PC-3 (cell line): ENCODE data around the gene RAB6D. TPM values are rescaled to one million over a fixed set of nuclear protein-coding genes. Genes with fewer than 3 reads are reported as not detected.
"Not testable (repeated sequence)": the region's sequence is repeated elsewhere in the genome, so short reads cannot be mapped to it uniquely, and the experiment has no call there.

Experiments used
- ATAC-seq: fragments of 200-7000 bp; cut with Tn5 transposase; 2 replicates; pipeline ENCODE4 v1.9.1; 2020; ENCODE audit warnings: mild to moderate bottlenecking, moderate library complexity
- BruUV-seq: library from RNA; stranded (reverse); fragments of 400-500 nt; replicated peaks from 2 replicates; lab custom pipeline; 2021; lab: Mats Ljungman, UMichigan
- CTCF ChIA-PET: fragments of 300-600 bp; sonication (Branson Sonifier 250); formaldehyde crosslinking; loops from one replicate; lab custom pipeline; 2022; ENCODE audit warnings: antibody characterized with exemption; lab: Charles Lee
- POLR2A ChIA-PET: fragments of 300-600 bp; sonication (Branson Sonifier 250); formaldehyde crosslinking; loops from one replicate; lab custom pipeline; 2022; ENCODE audit warnings: antibody characterized with exemption; ENCODE audit not compliant: unreplicated experiment; lab: Charles Lee
- DNase-seq: peaks from one replicate; pipeline ENCODE4 v3.0.0-alpha.2; 2015
- H2AFZ ChIP-seq: fragments of 300-600 bp; sonication (generic); 2 replicates; pipeline ENCODE4 v1.6.0; 2016; ENCODE audit warnings: antibody characterized with exemption, low read length
- H3F3A ChIP-seq: fragments of 300-600 bp; sonication (generic); one replicate; pipeline ENCODE4 v1.6.0; 2017; ENCODE audit warnings: antibody characterized with exemption, low read length, control low read depth, mild to moderate bottlenecking; ENCODE audit not compliant: unreplicated experiment
- H3K27ac ChIP-seq: fragments of 300-600 bp; sonication (generic); 2 replicates; pipeline ENCODE4 v1.5.1; 2016; ENCODE audit warnings: mild to moderate bottlenecking, low read length
- H3K27me3 ChIP-seq: fragments of 300-600 bp; sonication (generic); 2 replicates; pipeline ENCODE4 v1.6.1; 2016; ENCODE audit warnings: low read length, mixed read lengths
- H3K36me3 ChIP-seq: fragments of 300-600 bp; sonication (generic); 2 replicates; pipeline ENCODE4 v1.6.1; 2016; ENCODE audit warnings: low read depth, mixed run types, low read length, mixed read lengths
- H3K4me1 ChIP-seq: fragments of 300-600 bp; sonication (generic); 2 replicates; pipeline ENCODE4 v1.5.1; 2016; ENCODE audit warnings: low read length; ENCODE audit not compliant: insufficient read depth
- H3K4me2 ChIP-seq: fragments of 300-600 bp; sonication (generic); 2 replicates; pipeline ENCODE4 v1.6.0; 2016; ENCODE audit warnings: low read length
- H3K4me3 ChIP-seq: fragments of 300-600 bp; sonication (generic); 2 replicates; pipeline ENCODE4 v1.5.1; 2016; ENCODE audit warnings: mild to moderate bottlenecking, low read length, mixed read lengths
- H3K79me2 ChIP-seq: fragments of 300-600 bp; sonication (generic); 2 replicates; pipeline ENCODE4 v1.6.1; 2017; ENCODE audit warnings: low read length, mixed read lengths
- H3K9ac ChIP-seq: fragments of 300-600 bp; sonication (generic); 2 replicates; pipeline ENCODE4 v1.6.0; 2016; ENCODE audit warnings: mild to moderate bottlenecking, low read length
- H3K9me2 ChIP-seq: fragments of 300-600 bp; sonication (generic); replicated peaks from 2 replicates; pipeline ENCODE4 v1.6.1; 2016; ENCODE audit warnings: mixed run types, low read length, mixed read lengths
- H3K9me3 ChIP-seq: fragments of 300-600 bp; sonication (generic); 2 replicates; pipeline ENCODE4 v1.6.1; 2016; ENCODE audit warnings: low read length, mixed read lengths
- H4K20me1 ChIP-seq: fragments of 300-600 bp; sonication (generic); 2 replicates; pipeline ENCODE4 v1.6.1; 2016; ENCODE audit warnings: low read length, mixed read lengths
- intact Hi-C: fragments of 100-400 bp; cut with micrococcal nuclease; formaldehyde crosslinking; loops from 2 replicates; pipeline ENCODE4 v1.9.0; 2023
- total RNA-seq: library from RNA; depleted of rRNA; stranded (reverse); fragments of >200 nt; gene quantifications from 2 replicates; pipeline ENCODE4 v1.2.3, GENCODE V29; 2014
- TF ChIP-seq, protein P1 (sequence below): fragments of 300-600 bp; sonication (generic); conservative IDR thresholded peaks from 2 replicates; pipeline ENCODE4 v1.5.1; 2017; ENCODE audit warnings: antibody characterized with exemption, low read depth, mild to moderate bottlenecking, low read length

The RAB6D gene
- total RNA-seq, 1 experiment from 2014 or later = not detected

DNA sequence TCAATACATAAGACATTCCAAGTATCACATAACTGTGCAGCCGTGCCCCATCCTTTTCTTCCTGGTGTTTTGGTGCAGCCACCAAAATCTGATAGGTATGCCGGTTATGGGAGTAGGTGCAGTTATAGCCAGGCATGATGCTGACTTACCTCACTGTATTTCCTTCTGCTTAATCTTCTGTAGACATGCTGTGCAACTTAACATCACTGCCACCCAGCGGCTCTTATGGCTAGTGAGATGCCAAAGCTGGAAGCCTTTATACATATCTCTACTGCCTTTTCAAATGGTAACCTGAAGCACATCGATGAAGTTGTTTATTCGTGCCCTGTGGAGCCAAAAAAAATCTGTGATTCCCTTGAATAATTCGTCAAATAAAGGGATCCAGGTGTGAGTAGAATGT, 28.6 kb downstream of the RAB6D start:
- CTCF ChIA-PET, H3K4me2 ChIP-seq, H3F3A ChIP-seq, H3K9me3 ChIP-seq, H3K27ac ChIP-seq, BruUV-seq, H2AFZ ChIP-seq, H3K4me1 ChIP-seq, H3K9ac ChIP-seq, H3K4me3 ChIP-seq, H3K9me2 ChIP-seq, H3K79me2 ChIP-seq, H3K36me3 ChIP-seq, H4K20me1 ChIP-seq, POLR2A ChIA-PET: not testable (repeated sequence)
- intact Hi-C loops = loop anchor here (1.0 kb wide), 1 partner anchor 181 kb away; no protein-coding TSS in a partner anchor
- TF ChIP-seq, protein P1, sequence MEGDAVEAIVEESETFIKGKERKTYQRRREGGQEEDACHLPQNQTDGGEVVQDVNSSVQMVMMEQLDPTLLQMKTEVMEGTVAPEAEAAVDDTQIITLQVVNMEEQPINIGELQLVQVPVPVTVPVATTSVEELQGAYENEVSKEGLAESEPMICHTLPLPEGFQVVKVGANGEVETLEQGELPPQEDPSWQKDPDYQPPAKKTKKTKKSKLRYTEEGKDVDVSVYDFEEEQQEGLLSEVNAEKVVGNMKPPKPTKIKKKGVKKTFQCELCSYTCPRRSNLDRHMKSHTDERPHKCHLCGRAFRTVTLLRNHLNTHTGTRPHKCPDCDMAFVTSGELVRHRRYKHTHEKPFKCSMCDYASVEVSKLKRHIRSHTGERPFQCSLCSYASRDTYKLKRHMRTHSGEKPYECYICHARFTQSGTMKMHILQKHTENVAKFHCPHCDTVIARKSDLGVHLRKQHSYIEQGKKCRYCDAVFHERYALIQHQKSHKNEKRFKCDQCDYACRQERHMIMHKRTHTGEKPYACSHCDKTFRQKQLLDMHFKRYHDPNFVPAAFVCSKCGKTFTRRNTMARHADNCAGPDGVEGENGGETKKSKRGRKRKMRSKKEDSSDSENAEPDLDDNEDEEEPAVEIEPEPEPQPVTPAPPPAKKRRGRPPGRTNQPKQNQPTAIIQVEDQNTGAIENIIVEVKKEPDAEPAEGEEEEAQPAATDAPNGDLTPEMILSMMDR = peak; percentile 41; the same call in 1 of the 2 replicates
- DNase-seq (peak; percentile 64), ATAC-seq (peak; percentile 74)
- peaks cover 29% of the 10 kb centered on the region; the same call in 1 of the 2 replicates for H3K27me3 ChIP-seq

DNA sequence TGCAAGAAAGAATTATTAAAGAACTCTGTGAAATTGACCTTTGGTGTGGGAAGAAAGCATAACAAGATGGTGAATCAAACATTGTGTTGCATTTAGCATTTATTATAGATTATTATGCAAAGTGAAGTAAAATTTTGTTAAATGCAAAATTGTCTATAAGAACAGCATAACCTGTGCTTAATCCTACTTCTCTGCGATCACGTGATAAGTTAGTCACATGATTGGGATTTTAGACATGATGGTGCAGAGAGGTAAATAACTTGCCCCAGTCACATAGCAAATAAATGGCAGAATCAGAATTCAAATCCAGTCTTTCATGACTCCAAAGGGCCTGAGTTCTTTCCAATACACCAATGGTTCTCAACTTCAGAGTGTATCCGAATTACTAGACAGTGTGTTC, 31.3 kb downstream of the RAB6D start:
- H3K9me2 ChIP-seq, H3K4me2 ChIP-seq, H3K9ac ChIP-seq, H4K20me1 ChIP-seq, H3K4me1 ChIP-seq, H3K36me3 ChIP-seq, H3K9me3 ChIP-seq, H3K27ac ChIP-seq, intact Hi-C loops, CTCF ChIA-PET, H3K4me3 ChIP-seq, H3K79me2 ChIP-seq, ATAC-seq, POLR2A ChIA-PET, H2AFZ ChIP-seq, BruUV-seq, DNase-seq, H3F3A ChIP-seq: not testable (repeated sequence)
- peaks cover 21% of the 10 kb centered on the region for H3K27me3 ChIP-seq

DNA sequence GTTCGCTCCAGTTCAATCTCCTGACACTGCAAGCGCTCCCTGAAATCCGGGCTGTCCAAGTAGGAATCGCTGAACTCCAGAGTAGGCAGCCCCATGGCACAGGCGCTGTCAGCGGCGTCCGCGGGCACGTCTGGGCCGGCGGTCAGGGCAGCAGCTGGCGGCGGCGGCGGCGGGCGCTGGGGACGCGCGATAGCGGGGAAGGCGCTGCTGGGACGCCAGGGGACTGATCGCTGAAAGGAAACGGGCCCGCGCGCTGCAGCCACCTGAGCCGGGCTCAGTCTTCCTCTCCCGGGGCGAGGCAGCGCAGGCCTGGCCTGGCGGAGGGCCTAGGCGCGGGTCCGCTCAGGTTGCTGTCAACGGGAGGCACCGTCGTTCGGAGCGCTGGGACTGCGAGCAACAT, 33.0 kb downstream of the RAB6D start:
- H3K4me1 ChIP-seq, H3F3A ChIP-seq, H3K9me3 ChIP-seq, H3K79me2 ChIP-seq, H4K20me1 ChIP-seq, BruUV-seq, H2AFZ ChIP-seq, H3K9me2 ChIP-seq, POLR2A ChIA-PET, H3K9ac ChIP-seq, H3K4me2 ChIP-seq, H3K4me3 ChIP-seq, H3K27ac ChIP-seq, H3K36me3 ChIP-seq, intact Hi-C loops, CTCF ChIA-PET: not testable (repeated sequence)
- peak; percentile 23 for DNase-seq
- peaks cover 22% of the 10 kb centered on the region for H3K27me3 ChIP-seq
- peak; percentile 51; the same call in 1 of the 2 replicates for ATAC-seq

DNA sequence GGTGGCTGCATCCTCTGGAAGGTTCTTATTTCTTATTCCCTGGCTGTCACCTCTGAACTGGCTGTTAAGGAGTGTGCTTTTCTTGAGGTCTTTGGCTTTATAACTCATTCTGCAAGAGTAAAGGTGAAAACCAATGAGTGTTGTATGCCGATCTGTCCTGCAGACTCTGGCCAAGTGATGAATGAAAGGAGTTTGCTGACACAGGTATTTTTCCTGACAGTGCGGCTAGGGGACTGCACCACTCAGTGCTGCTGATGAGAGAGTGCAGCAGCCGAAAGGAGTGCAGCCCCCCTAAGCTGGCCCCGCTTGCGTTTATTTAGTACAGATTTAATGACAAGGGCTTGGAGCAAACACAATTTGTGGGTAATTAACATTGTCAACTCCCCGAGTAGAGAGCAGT, 41.8 kb downstream of the RAB6D start:
- POLR2A ChIA-PET = no interaction called here
- H3K79me2 ChIP-seq = no peaks in the 10 kb centered on the region
- no peak overlapping the region for H3K4me2 ChIP-seq
- no peak for DNase-seq
- BruUV-seq = no TSS peak
- no peaks in the 10 kb centered on the region for H3K9me2 ChIP-seq
- ATAC-seq = no peak
- intact Hi-C loops = no loop called here
- no peak overlapping the region for H3K27ac ChIP-seq
- H3K9me3 ChIP-seq = no peaks in the 10 kb centered on the region
- H4K20me1 ChIP-seq = no peaks in the 10 kb centered on the region
- H3K4me3 ChIP-seq = no peak overlapping the region
- no peaks in the 10 kb centered on the region for H3K36me3 ChIP-seq
- H2AFZ ChIP-seq = no peak overlapping the region
- TF ChIP-seq, protein P1 = no peak
- H3F3A ChIP-seq = no peaks in the 10 kb centered on the region
- peaks cover 45% of the 10 kb centered on the region for H3K27me3 ChIP-seq
- H3K4me1 ChIP-seq = no peaks in the 10 kb centered on the region
- H3K9ac ChIP-seq = no peak overlapping the region
- CTCF ChIA-PET = no interaction called here

DNA sequence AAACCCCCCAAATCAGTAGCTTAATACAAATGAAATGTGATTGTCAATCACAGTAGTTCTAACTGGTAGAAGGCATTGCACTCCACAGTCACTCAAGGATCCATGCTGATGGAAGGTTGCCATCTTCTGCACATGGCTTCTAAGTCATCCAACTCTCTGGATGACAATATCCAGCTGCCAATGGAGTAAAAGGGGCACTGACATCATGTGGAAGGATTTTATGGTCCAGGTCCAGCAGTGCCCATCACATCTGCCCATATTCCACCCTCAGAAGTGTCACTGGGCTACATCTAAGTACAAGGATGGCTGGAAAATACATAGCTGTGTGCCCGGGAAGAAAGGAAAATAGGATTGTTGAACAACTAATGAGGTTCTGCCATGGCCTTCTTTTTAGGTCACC, 42.6 kb downstream of the RAB6D start:
- H4K20me1 ChIP-seq, H3K27ac ChIP-seq, H3K36me3 ChIP-seq, H3K4me2 ChIP-seq, DNase-seq, intact Hi-C loops, H3K4me3 ChIP-seq, BruUV-seq, H3K9me2 ChIP-seq, H3K9ac ChIP-seq, H3K4me1 ChIP-seq, CTCF ChIA-PET, POLR2A ChIA-PET, H3F3A ChIP-seq, ATAC-seq, H3K79me2 ChIP-seq, H3K9me3 ChIP-seq, H2AFZ ChIP-seq: not testable (repeated sequence)
- peaks cover 42% of the 10 kb centered on the region for H3K27me3 ChIP-seq
